Hematopoietic multipotent progenitor cell treated with erythropoietin and hydrocortisone succinate and interleukin-3 and kit ligand, for 8 days (in vitro differentiated cells): ENCODE measurements around the gene DHRS11.
"Not testable (repeated sequence)": the region's sequence is repeated elsewhere in the genome, so short reads cannot be mapped to it uniquely, and the experiment has no call there.

Source experiments
- DNase-seq: peaks from one replicate; pipeline ENCODE4 v3.0.0-alpha.2; 2015

The DHRS11 gene

DNA sequence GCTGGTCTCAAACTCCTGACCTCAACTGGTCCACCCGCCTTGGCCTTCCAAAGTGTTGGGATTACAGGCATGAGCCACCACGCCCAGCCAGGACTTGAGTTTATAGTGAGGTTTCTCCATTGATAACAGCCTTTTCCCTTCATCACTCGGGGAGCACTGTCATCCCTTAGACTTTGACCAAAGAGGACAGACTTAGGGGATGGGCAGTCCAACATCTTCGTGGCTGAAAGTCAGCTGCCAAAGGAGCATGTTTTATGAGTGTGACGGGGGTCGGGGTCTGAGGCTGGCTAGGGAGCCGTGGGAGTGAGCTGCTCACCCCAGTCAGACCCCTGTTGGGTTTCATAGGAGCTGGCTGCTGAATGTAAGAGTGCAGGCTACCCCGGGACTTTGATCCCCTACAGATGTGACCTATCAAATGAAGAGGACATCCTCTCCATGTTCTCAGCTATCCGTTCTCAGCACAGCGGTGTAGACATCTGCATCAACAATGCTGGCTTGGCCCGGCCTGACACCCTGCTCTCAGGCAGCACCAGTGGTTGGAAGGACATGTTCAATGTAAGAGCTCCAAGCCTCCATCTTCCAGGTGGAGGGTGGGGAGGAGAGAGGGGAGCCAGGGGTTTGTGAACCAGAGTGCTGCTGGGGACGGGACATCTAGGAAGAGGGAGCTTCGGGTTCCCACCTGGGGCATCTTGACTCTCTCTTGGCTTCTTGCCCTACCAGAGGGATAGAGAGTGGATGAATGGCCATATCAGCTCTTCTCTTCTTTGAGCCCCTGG is 3.1 kb downstream of the DHRS11 start:
- peak; percentile 37 for DNase-seq

DNA sequence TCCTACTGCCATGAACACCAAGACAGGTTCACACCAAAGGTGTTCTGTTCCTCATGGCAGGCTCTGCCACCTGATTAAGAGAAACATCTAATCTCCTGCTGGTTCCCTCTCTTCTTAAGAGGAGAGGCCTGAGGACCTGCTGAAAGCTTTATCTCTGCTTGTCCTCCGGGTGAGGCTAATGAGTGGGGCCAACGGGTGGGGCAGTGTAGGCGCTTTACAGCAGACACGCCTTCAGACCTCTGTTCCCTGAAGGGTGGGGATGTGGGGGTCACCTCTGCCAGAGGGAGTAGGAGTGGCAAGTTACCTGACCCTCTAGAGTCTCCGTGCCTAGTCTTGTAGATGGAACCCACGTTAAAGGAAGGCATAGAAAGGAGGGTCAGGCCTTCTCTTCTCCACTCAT is 5.5 kb downstream of the DHRS11 start:
- peak; percentile 70 for DNase-seq

DNA sequence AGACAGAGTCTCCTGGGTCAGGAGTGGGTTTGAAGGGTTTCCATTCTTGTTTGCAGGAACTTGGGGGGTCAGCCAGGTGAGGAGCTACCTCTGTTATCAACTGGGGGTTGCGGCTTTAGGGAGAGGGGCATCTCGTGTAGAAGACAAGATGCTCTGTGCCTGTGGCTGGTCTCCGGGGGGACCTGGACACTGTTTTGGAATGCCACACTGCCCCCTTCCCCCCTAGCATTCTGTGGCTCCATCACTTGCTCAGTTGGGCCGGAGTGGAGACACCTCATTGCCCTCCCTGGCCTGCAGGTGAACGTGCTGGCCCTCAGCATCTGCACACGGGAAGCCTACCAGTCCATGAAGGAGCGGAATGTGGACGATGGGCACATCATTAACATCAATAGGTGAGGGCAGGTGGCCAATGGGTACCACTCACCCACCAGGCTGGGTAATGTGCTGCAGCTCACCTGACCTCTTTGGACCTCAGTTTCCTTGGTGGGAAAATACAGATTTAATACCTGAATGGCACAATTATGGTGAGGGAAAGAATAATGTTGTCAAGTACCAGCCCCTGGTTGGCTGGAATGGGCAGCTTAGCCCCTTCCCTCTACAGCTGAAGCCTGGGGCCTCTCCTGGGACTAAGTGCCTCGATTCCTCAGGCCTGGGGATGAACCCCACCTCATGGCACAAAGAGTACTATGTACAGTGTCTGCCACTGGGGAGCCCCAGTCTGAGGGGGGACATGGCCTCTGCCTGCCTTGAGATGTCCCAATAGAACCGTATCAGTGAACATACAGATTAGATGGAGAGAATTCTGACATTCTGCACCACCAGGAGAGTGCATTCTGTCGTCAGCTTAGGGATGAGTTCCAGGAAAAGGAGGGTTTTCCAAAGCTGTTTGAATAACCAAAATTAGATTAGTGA is 6.4 kb downstream of the DHRS11 start:
- DNase-seq, result no peak

DNA sequence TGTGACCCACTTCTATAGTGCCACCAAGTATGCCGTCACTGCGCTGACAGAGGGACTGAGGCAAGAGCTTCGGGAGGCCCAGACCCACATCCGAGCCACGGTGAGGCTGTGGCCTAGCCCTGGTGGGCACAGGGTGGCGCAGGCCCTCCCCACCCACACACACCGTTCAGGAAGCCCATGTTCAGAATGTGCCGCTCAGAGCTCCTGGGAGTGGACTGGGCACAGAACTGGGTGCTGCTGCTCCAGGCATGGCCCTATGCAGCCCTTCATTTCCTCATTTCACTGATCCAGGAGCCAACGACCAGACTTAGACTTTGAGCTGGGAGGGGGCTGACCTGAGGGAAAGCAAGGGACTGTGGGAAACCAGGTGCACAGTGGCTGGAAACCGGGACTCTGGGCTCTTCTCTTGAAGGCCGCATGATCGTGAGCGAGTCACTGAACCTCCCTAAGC is 7.3 kb downstream of the DHRS11 start:
- DNase-seq, result no peak

DNA sequence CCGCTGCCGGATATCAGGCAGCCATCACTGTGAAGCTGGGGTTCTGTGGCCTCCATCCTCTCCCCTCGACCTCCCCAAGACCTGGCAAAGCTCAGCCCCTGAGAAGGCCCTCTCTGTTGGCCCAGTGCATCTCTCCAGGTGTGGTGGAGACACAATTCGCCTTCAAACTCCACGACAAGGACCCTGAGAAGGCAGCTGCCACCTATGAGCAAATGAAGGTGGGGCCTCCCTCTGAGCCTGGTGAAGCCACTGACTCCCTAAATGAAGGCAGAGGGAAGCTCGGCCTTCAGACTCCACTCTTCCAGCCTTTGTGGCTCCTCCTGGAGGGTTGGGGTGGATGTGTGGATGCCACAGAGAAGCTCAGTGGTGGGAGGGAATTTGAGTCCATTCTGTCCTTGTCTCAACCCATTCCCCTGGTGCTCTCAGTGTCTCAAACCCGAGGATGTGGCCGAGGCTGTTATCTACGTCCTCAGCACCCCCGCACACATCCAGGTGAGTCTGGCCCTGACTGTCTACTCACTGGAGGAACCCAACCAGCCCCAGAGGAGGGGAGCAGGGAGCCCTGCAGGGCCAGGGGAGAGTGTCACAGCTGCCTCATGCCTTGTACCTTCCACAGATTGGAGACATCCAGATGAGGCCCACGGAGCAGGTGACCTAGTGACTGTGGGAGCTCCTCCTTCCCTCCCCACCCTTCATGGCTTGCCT is 8.0 kb downstream of the DHRS11 start:
- no peak for DNase-seq

DNA sequence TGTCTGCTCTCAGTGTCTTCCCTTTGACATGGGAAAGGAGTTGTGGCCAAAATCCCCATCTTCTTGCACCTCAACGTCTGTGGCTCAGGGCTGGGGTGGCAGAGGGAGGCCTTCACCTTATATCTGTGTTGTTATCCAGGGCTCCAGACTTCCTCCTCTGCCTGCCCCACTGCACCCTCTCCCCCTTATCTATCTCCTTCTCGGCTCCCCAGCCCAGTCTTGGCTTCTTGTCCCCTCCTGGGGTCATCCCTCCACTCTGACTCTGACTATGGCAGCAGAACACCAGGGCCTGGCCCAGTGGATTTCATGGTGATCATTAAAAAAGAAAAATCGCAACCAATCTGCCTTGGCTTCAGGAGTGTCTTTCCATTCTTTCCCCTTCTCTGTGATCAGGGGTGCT is 8.8 kb downstream of the DHRS11 start:
- peak; percentile 86 for DNase-seq

DNA sequence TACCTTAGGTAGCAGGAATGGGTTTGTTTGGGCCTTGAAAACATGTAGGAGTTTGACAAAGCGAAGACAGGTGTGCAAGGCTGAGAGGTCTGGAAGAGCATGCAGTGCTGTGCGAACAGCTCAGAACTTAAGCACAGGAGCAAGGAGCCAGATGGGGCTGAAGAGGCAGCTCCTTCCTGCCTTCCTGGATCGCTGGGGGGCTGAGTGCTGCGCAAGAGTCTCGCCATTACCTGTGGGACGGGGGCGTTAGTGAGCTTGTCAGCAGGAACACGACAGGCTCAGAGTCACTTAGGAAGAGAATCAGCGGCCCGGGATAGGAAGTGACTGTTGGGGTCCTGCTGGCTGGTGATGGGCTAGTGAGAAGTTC is 9.2 kb downstream of the DHRS11 start:
- no peak for DNase-seq

DNA sequence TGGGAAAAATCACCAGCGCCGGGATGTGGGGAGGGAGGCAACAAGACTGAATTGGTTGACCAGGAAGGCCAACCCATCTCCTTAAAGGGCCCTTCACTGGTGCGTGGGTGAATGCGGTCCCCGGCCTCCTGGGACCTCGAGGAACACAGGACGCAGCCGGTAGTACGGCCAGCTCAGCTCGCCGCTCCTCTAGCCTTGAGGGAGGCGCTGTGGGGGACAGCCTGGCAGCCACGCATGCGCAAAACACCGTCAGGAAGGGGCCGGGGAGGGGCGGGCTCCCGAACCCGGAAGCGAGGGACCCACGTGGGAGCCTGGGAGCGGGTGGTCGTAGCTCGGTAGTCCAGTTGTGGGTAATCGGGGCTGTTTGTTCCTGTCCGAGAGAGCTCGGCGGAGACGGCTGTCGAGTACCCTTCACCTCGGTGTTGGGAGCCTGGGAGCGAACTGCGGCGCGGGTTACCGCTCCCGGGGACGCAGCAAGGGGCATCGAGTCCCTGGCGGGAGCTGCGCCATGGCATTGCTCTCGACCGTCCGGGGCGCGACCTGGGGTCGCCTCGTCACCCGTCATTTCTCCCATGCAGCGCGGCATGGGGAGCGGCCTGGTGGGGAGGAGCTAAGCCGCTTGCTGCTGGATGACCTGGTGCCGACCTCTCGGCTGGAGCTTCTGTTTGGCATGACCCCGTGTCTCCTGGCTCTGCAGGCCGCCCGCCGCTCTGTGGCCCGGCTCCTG is 9.8 kb downstream of the DHRS11 start, which contains the start of gene MRM1:
Gene MRM1, plus strand, starts transcription at position 281 of the 727 bp plus-strand sequence. Its CDS starts 228 bp downstream, at position 509.
- DNase-seq, result peak; percentile 93

DNA sequence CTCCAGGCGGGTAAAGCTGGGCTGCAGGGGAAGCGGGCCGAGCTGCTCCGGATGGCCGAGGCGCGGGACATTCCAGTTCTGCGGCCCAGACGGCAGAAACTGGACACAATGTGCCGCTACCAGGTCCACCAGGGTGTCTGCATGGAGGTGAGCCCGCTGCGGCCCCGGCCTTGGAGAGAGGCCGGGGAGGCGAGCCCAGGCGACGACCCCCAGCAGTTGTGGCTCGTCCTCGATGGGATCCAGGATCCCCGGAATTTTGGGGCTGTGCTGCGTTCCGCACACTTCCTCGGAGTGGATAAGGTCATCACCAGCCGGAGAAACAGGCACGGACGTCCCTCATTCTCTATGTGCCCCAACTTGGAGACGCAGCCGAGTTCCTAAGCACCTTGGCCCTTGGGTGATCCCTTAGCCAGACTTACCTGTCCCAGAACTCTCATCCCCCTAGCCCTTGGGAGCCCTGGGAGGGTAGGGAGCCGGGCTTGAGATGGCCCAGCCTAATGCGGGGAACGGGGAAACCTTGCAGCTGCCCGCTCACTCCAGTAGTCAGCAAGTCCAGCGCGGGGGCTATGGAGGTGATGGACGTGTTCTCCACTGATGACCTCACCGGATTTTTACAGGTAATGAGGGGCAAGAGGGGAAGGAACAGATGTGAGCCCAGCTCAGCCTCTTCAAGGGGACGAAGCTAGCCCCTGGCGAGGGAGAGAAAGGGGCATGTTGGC is 10.5 kb downstream of the DHRS11 start:
- peak; percentile 38 for DNase-seq

DNA sequence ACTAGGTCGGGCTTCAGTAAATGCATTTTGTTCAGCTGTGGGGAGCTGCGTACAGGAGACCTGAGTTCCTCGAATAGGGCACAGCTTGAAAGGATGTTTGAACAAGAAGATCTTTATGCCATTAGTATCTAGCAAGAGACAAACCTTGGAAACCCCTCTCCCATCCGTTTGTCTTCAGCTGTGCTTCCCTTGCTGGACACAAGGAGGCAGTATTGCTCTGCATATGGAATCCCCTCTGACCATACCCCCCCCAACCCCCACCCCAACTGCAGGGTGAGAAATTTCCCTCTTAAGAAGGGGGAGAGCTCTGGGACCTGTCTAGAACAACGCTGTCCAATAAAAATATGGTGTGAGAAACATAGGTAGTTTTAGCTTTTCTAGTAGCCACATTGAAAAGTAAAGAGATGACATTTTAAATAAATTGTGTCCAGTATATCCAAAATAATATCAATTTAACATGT is 11.3 kb downstream of the DHRS11 start:
- peak; percentile 87 for DNase-seq

DNA sequence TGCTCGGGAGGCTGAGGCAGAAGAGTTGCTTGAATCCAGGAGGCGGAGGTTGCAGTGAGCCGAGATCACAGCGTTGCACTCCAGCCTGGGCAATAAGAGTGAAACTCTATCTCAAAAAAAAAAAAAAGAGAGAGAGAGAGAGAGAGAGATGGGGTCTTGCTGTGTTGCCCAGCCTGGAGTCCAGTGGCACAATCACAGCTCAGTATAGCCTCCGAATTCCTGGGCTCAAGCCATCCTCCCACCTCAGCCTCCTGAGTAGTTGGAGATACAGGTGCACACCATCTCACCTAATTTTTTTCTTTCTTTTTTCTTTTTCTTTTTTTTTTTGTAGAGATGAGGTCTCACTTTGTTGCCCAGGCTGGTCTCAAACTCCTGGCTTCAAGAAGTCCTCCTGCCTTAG is 13.3 kb downstream of the DHRS11 start:
- DNase-seq, result not testable (repeated sequence)

DNA sequence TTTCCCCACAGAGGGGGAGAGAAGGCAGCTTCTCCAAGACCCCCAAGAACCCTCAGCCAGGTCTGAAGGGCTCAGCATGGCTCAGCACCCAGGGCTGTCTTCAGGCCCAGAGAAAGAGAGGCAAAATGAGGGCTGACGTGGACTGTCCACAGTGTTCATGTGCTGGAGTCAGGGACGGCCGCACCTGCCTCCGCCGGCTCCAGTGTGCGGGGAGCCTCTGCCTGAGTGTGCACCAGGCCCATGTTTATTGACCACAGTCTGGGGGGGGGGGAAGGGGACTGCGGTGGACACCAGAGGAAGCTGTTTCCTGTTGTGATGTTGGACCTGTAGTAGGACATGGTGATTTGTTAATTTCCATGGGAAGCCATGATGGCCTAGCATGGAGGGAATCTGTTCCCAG is 16.6 kb downstream of the DHRS11 start:
- DNase-seq, result no peak

DNA sequence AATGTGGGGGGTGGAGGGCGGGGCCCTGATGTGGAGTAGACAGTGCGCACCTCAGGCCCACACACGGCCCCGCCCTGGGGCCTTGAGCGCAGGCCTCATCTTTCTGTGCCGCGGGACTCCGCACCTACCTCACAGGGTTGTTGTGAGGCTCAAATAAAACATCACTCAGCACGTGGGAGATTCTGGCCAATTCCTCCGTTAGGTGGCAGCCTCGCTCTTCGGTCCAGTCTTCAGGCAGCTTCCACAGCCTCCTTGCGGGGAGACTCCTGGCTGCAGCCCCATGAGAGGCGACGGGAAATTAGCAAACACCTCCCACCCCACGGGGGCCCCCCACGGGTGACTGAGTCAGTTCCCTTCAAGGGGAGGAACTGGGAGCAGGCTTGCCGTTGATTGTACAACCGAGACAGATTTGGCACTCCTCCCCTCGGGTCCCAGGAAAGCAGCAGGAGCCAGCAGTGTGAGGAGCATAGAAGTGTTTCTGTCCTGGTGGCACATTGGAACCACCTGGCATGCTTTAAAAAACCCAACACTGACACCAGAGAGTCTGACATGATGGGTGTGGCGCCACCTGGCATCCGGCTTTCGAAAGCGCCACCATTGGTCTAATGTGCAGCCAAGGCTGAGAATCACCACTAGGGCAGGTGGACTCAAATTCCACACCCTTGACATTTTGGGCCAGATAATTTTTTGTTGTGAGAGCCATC is 17.3 kb downstream of the DHRS11 start:
- DNase-seq, result peak; percentile 67

DNA sequence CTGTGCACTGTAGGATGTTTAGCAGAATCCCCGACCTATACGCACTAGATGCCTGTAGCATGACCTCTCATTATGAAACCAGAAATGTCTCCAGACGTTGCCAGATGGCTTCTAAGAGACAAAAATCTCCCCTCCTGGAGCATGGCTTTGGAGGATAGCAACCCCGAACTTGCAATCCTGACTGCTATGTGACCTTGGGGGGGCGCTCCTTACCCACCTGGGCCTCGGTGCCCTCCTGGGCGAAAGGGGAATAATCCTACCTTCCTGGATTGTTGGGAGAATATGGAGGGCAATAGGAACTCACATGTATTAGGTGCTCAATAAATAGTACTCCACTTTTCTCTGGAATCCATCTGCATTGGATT is 17.8 kb downstream of the DHRS11 start:
- no peak for DNase-seq

DNA sequence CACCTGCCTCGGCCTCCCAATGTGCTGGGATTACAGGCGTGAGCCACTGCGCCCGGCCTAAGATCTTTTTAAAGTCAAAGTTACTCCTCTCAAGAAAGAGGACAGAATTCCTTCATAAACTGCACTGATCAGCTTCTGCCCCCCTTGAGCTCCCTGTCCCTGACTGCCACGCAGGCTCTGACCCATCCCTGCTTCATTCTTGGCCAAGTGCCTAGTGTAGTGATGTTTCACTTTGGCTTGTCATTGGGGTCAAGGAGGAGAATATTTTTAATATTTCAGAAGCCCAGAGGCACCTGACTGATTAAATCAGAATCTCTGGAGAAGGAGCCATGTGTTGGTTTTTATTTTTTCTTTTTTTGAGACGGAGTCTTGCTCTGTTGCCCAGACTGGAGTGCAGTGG is 18.8 kb downstream of the DHRS11 start:
- peak; percentile 56 for DNase-seq

DNA sequence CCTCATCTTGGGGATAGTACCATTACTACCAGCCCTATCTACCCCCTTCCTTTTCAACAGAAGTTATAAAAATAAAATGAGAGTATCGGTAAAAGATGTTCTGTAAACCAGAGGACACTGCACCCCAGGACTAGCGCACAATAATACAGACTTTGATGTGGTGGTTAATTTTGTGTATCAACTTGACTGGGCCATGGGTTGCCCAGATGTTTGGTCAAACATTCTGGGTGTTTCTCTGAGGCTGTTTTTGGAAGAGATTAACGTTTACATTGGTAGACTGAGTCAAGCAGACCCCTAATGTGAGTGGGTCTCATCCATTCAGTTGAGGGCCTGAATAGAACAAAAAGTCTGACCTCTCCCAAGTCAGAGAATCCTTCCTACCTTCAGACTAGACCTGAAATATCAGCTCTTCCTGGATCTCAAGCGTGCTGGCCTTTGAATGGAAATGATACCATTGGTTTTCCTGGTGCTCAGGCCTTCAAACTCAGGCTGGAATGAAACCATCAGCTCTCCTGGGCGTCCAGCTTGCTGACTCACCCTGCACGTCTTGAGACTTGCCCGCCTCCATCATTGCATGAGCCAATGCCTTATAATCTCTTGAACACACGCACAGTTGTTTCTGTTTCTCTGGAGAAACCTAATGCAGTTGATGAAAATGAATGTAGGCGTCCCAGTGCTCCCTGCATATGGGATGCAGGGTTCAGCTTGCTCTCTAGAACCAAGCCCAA is 19.8 kb downstream of the DHRS11 start:
- DNase-seq, result no peak

DNA sequence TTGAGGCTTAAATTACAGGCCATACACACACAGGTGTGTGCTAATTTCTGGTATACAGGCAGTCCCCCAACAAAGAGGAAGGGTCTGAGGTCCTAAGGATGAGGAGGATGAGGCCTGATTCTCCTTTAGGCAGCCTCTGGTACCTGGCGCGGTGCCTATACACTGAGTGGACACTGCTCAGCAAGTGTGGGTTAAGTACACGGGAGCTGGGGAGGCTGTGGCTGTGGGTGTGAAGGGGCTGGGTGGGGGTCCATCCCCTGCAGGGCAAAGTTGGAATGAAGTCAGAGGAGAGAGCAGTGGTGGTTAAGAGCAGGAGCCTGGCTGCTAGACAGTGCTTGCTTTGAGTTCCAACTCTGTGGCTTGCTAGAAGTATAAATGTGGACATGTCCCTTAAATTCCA is 20.6 kb downstream of the DHRS11 start:
- no peak for DNase-seq

DNA sequence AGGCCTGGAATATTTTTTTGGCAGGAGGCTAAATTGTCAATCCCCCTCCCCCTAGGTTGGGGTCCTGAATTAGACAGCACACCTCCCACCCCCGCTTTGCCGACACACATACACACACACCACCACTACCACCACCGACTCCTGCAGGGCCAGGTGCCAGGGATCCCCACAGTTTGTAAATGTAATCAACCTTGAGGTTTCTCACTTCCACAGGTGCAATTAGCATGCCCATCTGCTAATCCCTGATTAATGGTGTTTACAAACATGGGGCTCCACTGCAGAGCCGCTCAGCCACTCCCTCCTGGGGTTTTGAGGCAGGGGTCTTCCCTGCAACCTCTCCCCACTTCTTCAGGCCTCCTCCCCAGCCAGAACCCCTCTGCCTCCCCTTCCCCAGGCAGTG is 21.5 kb downstream of the DHRS11 start:
- DNase-seq, result no peak

DNA sequence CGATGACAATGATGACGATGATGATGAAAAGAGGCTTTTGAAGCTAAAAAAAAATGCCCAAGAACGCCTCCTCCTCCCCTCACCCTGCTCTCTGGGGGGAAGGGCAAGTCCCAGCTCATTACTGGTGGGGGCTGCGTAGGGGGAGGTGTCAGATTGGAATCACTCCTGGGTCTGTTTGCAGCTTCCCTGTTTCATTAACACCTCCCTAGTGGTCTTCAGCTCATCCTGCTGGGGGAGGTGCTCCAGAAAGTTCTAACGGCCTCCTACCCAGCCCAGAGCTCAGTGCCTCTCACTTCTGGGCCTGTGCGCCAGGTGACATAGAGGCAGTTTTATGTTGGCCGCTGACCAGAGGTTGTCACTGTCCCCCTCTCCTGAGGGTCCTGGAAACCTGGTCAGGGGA is 22.4 kb downstream of the DHRS11 start:
- no peak for DNase-seq

DNA sequence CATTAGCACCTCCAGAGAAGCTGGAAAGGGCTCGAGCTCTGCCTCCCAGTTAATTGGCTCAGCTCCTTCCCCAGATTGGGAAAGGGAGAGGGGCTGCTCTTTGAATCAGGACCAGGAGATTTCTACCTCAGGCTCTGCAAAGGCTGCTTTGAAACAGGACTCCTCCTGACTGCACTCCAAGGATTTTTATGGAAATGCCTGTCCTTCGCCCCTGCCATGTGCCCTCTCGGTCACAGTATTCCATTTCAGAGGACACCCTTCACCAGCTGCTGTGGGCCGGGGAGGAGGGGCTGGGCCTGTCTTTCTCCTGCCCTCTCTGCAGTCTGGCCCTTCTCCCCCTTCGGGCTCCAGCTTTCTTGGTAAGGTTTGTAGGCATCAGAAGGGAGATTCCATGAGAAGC is 23.3 kb downstream of the DHRS11 start:
- DNase-seq, result no peak
